Muscle of back (tissue), 13 donors: ENCODE results near the gene GOLGA8O. TPM values are rescaled to one million over a fixed set of nuclear protein-coding genes. Genes with fewer than 3 reads are reported as not detected.
"Not testable (repeated sequence)": the region's sequence is repeated elsewhere in the genome, so short reads cannot be mapped to it uniquely, and the experiment has no call there.

Experiments used
- DNase-seq, 3 donors: peaks; one replicate each; pipeline versions ENCODE4 v3.0.0 to v3.0.0-alpha.2; 2013
- long read RNA-seq, 9 donors: transcript quantifications; one replicate each; lab custom pipeline, GENCODE V29; 2026
- polyA plus RNA-seq, 10 donors: library from polyadenylated mRNA; unstranded; fragments of 120-200 nt; gene quantifications; one replicate each; pipeline ENCODE4 v1.2.1, GENCODE V29; 2013; ENCODE audit not compliant: insufficient read length in 10 of 10

The GOLGA8O gene, protein sequence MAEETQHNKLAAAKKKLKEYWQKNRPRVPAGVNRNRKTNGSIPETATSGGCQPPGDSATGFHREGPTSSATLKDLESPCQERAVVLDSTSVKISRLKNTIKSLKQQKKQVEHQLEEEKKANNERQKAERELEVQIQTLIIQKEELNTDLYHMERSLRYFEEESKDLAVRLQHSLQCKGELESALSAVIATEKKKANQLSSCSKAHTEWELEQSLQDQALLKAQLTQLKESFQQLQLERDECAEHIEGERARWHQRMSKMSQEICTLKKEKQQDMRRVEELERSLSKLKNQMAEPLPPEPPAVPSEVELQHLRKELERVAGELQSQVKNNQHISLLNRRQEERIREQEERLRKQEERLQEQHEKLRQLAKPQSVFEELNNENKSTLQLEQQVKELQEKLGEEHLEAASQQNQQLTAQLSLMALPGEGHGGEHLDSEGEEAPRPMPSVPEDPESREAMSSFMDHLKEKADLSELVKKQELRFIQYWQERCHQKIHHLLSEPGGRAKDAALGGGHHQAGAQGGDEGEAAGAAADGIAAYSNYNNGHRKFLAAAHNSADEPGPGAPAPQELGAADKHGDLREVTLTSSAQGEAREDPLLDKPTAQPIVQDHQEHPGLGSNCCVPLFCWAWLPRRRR
- polyA plus RNA-seq = under 1 TPM in 4 of 10 donors, not detected in 6; 0.22 to 0.92 (median 0.41) TPM
- long read RNA-seq, donor 1 = 0 reads
- long read RNA-seq, donor 2 = 0 reads
- long read RNA-seq, donor 3 = 0 reads
- long read RNA-seq, donor 4 = 0 reads
- long read RNA-seq, donor 5 = 0 reads
- long read RNA-seq, donor 6 = 0 reads
- long read RNA-seq, donor 7 = 0 reads
- long read RNA-seq, donor 8 = 0 reads
- long read RNA-seq, donor 9 = 0 reads

DNA sequence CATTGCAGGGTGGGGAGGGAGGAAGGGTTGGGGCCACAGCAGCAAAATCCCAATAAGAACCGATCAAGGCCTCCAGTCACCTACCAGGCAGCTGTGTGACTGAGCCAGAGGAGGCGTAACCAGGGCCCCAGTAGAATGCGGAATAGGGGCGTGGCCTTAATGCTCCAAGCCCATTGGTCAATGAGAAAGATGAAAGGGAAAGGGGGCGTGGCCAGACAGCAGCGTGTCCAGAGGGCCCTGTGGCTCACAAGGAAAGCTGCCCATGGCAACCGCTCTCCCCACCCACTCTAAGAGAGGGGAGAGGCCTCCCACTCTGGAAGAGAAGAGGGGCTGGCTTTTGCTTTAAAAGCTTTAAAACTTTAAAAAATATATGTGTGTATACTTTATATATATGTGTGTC is at the start of gene GOLGA8O:
Gene GOLGA8O (minus strand): TSS at position 101 of the 400 bp plus-strand sequence. CDS start 98 bp downstream, at position 3.
- DNase-seq = not testable (repeated sequence)

DNA sequence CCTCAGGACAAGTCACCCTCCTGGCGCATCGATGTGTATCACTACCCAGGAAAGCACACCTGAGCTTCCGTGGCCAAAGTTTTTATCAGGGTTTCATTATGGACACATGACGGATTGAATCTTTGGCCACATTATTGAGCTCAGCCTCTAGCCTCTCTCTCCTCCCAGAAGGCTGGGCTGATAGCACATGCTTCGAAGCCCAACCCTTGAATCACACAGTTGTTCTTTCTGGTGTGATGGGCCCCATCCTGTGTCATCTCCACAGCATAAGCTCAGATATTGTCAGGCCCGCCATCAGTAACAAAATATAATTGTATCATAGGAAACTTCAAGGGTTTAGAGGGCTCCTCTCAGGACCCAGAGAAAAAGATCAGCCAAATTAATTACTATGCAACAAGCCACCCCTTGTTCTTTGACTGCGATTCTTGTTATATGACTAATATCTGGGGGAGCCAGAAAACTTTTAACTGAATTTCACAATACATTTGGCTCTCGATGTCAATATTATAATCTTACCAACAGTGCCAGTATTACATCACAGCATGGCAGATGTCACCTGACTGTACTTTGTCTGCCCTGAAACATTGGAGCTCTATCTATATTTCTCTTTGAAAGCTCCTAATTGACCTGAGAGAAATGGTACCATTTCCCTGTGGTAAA is 48.8 kb upstream of the GOLGA8O start:
- not testable (repeated sequence) for DNase-seq

DNA sequence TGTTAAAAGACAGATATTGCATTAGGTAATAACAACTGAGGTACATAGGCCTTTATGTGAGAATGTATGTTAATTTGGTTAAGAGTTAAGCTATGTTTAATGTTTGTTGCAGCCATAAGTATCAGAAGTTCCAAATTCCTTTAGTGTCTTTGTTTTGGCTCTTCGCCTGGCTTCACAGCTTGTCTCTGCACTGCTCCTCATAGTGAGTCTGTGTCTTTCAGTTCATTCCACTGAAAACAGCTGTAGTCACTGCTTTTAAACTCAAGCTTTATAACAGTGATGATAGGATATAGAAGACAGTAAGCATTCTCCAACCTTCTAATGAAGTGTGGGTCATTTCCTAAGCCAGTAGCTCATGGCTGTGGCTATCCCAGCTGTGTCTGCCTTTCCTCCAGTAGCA is 47.5 kb upstream of the GOLGA8O start:
- DNase-seq = peak; percentile 10 to 40 (median 22)

DNA sequence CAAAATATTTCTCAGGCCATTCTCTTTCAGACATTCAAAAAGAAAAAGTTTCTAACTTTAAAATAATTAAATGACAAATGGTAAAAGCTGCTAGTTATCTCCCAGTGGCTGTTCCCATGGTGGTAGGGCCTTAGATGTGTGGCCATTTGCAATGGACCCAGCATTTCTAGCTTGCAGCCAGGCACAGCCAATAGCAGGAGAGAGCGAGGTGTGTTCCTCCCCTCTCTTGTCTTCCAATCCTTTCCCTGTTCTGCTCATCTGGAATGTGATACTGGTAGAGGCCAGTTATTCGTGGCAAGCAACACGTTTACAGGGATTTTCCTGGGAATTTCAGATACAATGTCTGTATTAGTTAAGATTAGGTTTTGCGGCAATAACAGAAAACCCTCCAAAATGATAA is 37.3 kb upstream of the GOLGA8O start:
- not testable (repeated sequence) for DNase-seq

DNA sequence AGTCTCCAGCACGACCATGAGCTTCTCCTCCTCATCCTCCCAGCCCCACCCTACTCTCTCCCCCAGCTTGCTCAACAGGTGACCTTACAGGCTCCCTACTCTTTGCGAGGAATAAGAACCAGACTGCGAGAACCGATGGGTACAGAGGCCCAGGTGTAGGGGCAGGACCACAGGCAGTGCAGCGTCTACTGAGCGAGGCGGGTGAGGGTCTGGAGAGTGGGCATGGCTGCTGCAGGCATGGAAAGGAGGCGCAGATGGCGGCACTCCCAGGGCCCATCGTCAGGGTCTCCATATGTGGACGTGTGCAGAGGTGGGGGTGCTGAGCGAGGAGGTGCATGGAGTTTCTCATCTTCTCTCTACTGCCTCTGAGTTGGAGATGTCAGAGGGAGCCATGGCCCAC is 31.0 kb upstream of the GOLGA8O start:
- not testable (repeated sequence) for DNase-seq

DNA sequence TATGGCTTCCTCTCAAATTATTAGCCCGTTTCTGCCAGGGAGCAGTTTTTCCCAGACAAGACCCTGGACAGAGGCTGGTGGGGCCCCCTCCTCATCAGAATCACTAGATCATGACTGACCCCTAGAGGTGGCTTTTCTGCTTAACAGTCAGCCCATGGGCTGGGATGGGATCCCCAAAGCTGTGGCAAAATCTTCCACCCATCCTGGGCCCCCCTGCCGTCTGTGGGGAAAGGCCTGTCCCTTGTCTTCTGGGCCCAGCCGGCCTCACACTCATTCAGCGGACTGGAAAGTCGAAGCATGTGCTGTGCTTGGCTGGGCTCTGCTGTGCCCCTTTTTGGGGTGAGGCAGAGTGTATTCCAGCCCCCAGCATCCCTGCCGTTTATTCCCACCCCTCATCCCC is 27.9 kb upstream of the GOLGA8O start:
- DNase-seq = not testable (repeated sequence)

DNA sequence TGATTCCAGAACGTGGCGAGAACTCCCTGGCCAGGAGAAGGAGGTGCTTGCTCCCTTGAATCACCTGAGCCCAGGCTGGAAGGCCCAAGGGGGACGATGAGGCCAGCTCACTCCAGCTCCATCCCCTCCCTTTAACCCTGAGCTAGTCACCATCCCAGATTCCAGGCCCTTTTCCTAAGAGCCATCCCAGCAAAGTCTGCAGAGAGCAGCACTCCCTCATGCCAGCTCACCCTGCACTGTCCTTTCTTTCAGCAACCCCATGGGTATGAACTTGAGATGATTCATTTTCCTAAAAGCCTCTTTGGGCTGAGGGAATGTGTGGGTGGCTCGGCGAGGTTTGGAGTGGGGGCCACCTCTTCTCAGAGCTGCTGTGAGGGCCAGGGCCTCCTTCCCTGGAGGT is 26.2 kb upstream of the GOLGA8O start:
- DNase-seq = not testable (repeated sequence)

DNA sequence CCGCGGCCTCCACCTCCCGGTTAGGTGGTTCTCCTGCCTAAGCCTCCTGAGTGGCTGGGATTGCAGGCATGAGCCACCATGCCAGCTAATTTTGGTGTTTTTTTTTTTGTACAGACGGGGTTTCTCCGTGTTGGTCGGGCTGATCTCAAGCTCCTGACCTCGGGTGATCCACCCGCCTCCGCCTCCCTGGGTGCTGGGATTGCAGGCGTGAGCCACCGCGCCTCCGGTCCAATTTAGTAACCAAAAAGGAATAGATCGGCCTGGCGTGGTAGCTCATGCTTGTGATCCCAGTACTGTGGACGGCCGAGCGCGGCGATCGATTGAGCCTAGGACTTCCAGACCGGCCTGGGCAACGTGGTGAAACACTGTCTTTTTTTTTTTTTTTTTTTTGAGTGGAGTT is 12.6 kb upstream of the GOLGA8O start:
- DNase-seq = not testable (repeated sequence)

DNA sequence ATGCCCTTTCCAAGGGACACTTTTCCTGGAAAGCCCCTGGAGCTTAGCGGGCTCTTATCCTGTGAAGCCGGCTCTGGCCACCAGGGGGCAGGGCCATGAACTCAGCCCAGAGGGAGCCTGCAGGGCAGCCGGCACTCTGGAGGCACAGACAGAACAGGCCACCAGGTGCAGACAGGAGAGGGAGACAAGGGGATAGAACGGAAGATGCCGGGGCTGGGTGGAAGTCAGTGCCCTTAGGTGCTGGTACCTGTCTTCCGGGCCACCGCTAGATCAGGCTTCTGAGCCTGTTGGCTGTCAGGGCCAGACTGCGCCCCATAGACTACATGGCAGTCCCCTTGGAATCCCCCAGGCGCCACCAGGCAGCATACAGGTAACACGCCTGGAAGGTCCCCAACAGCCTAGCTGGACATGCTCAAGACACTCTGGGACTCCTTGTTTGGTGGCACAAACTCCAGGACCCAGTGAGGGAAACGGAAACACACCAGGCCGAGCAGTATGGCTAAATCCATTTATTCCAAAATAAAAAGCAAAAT is 14.9 kb downstream of the GOLGA8O start:
- not testable (repeated sequence) for DNase-seq

DNA sequence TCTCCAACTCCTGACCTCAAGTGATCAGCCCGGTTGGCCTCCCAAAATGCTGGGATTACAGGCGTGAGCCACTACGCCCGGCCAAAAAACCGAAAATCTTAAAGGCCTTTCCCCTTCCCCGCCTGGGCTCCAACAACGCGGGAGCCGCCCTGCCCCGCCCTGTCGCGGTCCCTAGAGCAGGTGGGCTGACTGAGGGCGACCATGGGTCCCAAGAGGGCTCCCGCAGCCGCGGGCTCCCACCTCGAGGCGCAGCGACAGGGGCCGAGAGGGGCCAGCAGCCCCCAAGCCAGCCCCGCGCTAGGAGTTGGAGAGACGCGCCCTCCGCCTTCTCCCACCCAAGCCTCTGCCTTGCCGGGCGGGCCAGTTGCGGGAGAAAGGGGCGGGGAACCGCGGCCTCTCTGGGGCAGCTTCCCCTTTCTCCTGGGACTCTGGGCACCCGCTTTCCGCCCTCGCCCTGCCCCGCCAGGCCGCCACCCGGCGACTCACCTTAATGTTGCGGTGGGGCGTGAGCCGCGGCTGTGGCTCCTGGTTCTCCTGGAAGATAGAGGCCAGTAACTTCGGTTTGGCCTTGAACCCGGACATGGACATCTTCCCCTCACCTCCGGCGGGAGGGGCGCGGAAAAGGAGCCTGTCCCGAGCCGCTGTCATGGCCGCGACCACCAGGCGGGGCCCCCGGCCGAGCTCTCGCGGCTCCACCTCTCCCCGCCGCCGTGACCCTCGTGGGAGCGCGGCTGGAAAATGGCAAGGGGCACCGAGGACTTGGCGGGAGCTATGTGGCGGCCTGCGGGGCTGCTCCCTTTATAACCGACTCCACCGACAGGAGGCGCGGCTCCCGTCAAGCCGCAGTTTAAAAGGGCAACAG is 21.1 kb downstream of the GOLGA8O start:
- DNase-seq = not testable (repeated sequence)

DNA sequence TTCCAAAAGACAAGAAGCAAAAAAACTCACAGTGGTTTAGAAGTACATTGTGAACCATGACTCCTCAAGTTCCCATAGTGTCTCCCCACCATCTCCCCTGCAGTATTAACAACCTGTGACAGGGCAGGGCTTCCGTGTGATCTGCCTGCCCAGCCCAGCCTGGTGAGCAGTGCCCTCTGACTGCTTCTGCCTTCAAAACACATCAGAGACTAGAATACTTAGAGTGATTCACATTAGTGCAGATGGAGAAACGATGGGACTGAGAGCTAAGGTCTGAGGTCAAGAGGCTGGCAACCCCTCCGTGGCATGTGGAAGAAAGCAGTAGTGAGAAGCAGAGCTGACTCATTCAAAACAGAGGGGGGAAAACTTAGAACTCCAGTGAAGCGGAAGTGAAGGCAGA is 27.8 kb downstream of the GOLGA8O start:
- not testable (repeated sequence) for DNase-seq

DNA sequence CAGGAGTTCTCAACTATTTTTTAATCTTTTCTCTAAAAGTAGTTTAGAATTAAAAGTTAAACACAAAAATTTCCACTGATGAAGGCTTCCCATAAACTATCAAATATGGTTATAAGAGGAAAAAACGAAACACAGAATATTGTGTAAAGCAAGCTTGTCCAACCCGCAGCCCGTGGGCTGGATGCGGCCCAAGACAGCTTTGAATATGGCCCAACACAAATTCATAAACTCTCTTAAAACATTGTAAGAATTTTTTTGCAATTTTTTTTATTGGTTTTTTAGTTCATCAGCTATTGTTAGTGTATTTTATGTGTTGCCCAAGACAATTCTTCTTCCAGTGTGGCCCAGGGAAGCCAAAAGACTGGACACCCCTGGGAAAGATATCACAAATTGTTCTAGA is 28.9 kb downstream of the GOLGA8O start:
- peak in 2 of 3 donors; percentile 48 to 58 for DNase-seq

DNA sequence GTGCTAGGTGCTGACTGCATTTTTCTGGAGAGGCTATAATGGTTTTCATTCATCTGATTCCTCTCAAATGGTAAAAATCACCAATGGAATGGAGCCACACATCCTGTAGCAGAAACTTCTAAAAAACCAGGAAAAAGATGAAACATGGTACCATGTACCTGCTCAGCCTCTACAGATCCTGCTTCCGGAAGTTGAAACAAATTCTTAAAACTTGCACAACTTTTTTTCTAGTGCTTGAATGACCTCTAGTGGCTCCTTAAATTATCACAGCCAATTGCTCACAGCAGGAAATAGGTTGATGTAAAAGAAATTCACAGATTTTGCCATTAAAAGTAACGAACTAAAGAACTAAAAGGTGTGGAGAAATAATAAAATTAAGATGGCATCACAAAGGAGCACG is 47.5 kb downstream of the GOLGA8O start:
- DNase-seq = not testable (repeated sequence)

DNA sequence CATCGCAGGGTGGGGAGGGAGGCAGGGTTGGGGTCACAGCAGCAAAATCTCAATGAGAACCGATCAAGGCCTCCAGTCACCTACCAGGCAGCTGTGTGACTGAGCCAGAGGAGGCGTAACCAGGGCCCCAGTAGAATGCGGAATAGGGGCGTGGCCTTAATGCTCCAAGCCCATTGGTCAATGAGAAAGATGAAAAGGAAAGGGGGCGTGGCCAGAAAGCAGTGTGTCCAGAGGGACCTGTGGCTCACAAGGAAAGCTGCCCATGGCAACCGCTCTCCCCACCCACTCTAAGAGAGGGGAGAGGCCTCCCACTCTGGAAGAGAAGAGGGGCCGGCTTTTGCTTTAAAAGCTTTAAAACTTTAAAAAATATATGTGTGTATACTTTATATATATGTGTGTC is 52.2 kb downstream of the GOLGA8O start, which contains the start of gene GOLGA8K:
Gene GOLGA8K (minus strand): TSS at position 101 of the 400 bp plus-strand sequence. CDS start 98 bp downstream, at position 3.
- DNase-seq = not testable (repeated sequence)

DNA sequence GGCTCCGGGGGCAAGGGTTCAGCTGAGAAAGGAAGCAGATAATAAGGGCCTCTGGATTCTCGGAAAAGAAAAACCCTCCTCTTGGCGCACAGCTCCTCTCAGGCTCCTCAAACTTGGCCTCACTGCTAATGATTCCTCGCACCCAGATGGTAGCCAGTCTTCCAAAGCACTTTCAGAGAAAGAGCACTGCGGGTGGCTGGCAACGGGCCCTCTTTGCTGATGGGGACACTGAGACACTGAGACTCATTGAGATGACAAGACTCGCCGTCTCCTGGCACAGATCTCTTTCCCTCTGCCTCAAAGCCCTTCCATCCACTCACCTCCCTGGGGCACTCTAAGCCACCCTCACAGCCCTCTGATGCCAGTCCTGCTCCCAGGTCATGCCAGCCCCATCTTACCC is 58.9 kb downstream of the GOLGA8O start:
- not testable (repeated sequence) for DNase-seq

Other genes with a start within 250 kb of the GOLGA8O start
- 1 to 10 TPM in 4 of 10 donors, under 1 TPM in 6; 0.54 to 3.9 (median 0.86) TPM for gene GOLGA8K, start 52.3 kb downstream of the GOLGA8O start, polyA plus RNA-seq
- 10 to 100 TPM in 8 of 10 donors, 1 to 10 TPM in 2; 8.7 to 31.2 (median 14.3) TPM for gene GOLGA8N, start 137.8 kb upstream of the GOLGA8O start, polyA plus RNA-seq
- 10 to 100 TPM; 12.5 to 29.2 (median 16.4) TPM for gene ARHGAP11A, start 159.9 kb upstream of the GOLGA8O start, polyA plus RNA-seq
- 10 to 100 TPM in 9 of 10 donors, 1 to 10 TPM in 1; 8.4 to 22.0 (median 16.0) TPM for gene SCG5, start 186.1 kb upstream of the GOLGA8O start, polyA plus RNA-seq